ENCODE measurements around the gene ALG3.

Gene ALG3

DNA sequence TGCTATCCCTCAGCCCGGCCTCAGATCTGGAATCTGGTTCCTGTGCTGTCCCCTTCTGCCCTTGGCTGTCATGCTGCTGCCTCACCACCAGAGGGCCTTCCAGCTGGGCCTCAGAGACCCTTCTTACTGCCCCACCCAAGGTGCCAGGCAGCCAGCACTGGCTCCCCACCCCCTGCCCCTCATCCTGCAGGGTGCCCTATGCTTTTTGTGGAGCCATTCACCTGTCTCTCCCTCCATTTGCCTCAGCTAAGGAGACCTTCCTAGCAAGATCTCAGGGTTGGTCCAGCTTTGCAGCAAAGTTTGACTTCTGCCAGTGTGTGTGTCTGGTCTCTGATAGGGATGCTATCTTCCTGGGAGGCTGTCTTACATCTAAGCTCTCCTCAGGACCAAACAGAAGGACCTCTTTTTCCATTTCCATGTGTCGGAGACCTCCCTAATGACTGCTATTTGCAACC, 21.3 kb downstream of the ALG3 start:
- no peak for TF ChIP-seq ZFX (IDR thresholded peaks at IDR 0.05)
- TF ChIP-seq, protein P1, sequence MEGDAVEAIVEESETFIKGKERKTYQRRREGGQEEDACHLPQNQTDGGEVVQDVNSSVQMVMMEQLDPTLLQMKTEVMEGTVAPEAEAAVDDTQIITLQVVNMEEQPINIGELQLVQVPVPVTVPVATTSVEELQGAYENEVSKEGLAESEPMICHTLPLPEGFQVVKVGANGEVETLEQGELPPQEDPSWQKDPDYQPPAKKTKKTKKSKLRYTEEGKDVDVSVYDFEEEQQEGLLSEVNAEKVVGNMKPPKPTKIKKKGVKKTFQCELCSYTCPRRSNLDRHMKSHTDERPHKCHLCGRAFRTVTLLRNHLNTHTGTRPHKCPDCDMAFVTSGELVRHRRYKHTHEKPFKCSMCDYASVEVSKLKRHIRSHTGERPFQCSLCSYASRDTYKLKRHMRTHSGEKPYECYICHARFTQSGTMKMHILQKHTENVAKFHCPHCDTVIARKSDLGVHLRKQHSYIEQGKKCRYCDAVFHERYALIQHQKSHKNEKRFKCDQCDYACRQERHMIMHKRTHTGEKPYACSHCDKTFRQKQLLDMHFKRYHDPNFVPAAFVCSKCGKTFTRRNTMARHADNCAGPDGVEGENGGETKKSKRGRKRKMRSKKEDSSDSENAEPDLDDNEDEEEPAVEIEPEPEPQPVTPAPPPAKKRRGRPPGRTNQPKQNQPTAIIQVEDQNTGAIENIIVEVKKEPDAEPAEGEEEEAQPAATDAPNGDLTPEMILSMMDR (conservative IDR thresholded peaks at IDR 0.05) = peak; percentile 97

DNA sequence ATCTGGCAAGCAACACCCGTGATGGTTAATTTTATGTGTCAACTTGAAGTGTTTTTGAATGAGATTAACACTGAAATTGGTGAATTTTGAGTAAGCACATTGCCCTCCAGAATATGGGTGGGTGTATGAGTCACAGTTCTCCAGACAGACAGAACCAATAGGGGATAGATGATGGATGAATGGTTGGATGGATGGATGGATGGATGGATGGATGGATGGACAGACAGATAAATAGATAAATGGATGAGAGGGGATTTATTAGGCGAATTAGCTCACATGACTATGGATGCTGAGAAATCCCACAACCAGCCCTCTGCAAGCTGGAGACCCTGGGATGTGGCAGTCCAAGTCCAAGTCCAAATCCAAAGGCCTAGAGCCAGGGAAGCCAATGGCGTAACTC, 24.8 kb downstream of the ALG3 start:
- no peak overlapping the region for H3K27ac ChIP-seq
- TF ChIP-seq ZFX (IDR thresholded peaks at IDR 0.05) = no peak
- TF ChIP-seq, protein P1 (conservative IDR thresholded peaks at IDR 0.05) = no peak

More for the DNA sequence above, 21.3 kb downstream of the ALG3 start:
- H3K27ac ChIP-seq = no peak overlapping the region

DNA sequence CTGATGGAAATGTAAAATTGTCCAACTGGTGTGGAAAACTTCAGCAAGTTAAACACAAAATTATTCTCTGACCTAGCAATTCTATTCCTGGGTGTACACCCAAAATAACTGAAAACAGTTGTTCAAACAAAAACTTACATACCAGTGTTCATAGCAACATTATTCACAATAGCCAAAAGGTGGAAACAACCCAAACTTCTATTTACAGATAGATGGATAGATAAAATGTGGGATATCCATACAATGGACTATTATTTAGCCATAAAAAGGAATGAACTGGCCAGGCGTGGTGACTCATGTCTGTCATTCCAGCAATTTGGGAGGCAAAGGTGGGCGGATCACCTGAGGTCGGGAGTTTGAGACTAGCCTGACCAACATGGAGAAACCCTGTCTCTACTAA, 26.2 kb downstream of the ALG3 start:
- H3K27ac ChIP-seq = no peak overlapping the region
- TF ChIP-seq, protein P1 (conservative IDR thresholded peaks at IDR 0.05) = no peak
- no peak for TF ChIP-seq ZFX (IDR thresholded peaks at IDR 0.05)

DNA sequence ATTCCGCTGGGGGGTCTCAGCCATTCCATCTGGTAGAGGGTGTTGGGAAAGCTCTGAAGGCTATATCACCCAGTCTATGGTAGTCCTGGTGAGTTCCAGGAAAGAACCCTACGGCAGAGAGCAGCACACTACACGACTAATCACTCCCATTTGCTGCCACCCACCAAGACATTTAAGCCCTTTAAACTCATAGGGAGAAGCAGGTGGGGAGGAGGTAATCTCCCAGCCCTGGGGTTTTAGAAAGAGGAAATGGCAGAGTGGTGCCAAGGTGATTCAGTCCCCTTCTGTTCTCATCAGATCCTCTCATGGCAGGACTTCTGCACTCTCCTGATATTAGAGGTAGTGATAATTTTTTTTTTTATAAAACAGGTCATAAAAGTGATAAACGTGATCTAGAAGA, 29.9 kb downstream of the ALG3 start:
- no peak for TF ChIP-seq ZFX (IDR thresholded peaks at IDR 0.05)
- TF ChIP-seq, protein P1 (conservative IDR thresholded peaks at IDR 0.05) = no peak
- no peak overlapping the region for H3K27ac ChIP-seq

DNA sequence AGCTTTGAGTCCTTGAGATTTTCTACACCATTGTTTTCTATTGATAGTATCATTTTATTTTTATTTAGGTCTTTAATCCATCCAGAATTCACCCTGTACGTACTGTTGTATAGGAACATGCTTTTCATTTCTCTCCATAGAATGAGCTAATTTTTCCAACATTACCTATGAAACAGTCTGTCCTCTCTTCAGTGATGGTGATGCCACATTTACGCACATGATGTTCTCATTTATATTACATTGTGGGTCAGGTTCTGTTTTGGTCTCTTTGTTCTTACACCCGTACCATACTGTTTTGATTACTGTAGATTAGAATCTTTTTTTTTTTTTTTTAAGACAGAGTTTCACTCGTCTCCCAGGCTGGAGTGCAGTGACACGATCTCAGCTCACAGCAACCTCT, 37.0 kb downstream of the ALG3 start:
- TF ChIP-seq, protein P1 (conservative IDR thresholded peaks at IDR 0.05) = no peak
- no peak for TF ChIP-seq ZFX (IDR thresholded peaks at IDR 0.05)
- H3K27ac ChIP-seq = no peak overlapping the region

DNA sequence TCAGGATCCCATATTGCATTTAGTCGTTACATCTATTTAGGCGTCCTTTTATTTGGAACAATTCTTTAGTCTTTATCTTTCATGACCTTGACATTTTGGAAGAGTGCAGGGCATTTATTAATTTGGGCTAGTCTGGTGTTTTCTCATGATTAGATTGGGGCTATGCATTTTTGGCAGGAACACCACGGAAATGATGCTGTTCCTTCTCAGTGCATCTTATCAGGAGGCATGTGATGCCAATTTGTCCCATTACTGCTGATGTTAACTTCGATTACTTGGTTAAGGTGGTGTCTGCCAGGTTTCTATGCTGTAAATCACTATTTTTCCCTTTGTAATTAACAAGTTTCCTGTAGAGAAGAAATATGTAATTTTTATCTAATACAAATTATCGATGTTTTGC, 37.5 kb downstream of the ALG3 start:
- no peak for TF ChIP-seq ZFX (IDR thresholded peaks at IDR 0.05)
- TF ChIP-seq, protein P1 (conservative IDR thresholded peaks at IDR 0.05) = no peak
- H3K27ac ChIP-seq = no peak overlapping the region

DNA sequence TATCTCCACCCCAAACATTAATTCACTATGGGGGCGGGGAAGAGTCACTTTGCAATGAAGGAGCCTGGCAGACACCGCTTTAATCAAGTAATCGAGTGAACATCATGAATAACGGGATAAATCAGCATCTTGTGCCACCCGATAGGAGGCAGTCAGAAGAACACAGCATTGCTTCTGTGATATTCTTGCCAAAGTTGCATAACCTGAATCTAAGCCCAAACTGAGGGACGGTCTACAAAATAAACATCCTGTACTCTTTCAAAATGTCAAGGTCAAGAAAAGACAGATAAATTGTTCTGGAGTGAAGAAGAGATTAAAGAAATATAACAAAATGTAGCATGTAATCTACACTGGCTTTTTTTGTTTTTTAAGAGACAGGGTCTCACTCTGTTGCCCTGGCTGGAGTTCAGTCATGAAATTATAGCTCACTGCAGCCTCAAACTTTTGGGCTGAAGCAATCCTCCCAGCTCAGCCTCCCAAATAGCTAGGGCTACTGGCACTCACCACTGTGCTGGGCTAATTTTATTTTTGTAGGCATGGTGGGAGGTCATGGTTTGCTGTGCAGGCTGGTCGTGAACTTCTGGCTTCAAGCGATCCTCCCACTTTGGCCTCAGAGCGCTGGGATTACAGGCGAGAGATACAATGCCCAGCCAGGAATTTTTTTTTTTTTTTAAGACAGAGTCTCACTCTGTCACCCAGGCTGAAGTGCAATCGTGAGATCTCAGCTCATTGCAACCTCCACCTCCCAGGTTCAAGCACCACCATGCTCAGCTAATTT, 39.4 kb downstream of the ALG3 start:
- TF ChIP-seq, protein P1 (conservative IDR thresholded peaks at IDR 0.05) = no peak
- no peak for TF ChIP-seq ZFX (IDR thresholded peaks at IDR 0.05)
- H3K27ac ChIP-seq = no peak overlapping the region

All from C4-2B (cell line).